ENCODE results near the gene RBP3. TPM values are rescaled to one million over a fixed set of nuclear protein-coding genes. Genes with fewer than 3 reads are reported as not detected.

Gene RBP3
- polyA plus RNA-seq, 1 donor from 2014 or later, result not detected

- no peak overlapping the region for H3K4me2 ChIP-seq (ENCODE audit: low read length)
- H3K27ac ChIP-seq (ENCODE audit: low read length), result no peak overlapping the region
- H3K27me3 ChIP-seq (ENCODE audit: insufficient read depth, low read depth, low read length), result peaks cover 14% of the 10 kb centered on the region
- no peaks in the 10 kb centered on the region for H3F3A ChIP-seq (ENCODE audit: insufficient read depth, low read length, poor library complexity, severe bottlenecking)
- no peak overlapping the region for H3K4me3 ChIP-seq (ENCODE audit: low read length)
- no peaks in the 10 kb centered on the region for H4K20me1 ChIP-seq (ENCODE audit: insufficient read depth)
- TF ChIP-seq EP300 (conservative IDR thresholded peaks at IDR 0.05; ENCODE audit: poor library complexity, severe bottlenecking) (no peak), EZH2 (IDR thresholded peaks at IDR 0.05; ENCODE audit: borderline replicate concordance, insufficient read depth, low read length, poor library complexity, severe bottlenecking) (no peak), CTCF (IDR thresholded peaks at IDR 0.05; ENCODE audit: poor library complexity, severe bottlenecking) (no peak), REST (IDR thresholded peaks at IDR 0.05; ENCODE audit: borderline replicate concordance) (no peak), SMC3 (conservative IDR thresholded peaks at IDR 0.05; ENCODE audit: poor library complexity) (no peak)
- H3K9me2 ChIP-seq (ENCODE audit: insufficient read depth, low read length), result no peaks in the 10 kb centered on the region
- no peak overlapping the region for H2AFZ ChIP-seq (ENCODE audit: low read depth, low read length)
- no peaks in the 10 kb centered on the region for H3K9me3 ChIP-seq (ENCODE audit: low read length)
- no peaks in the 10 kb centered on the region for H3K79me2 ChIP-seq (replicated peaks; ENCODE audit: insufficient read depth, low read length)
- H3K9ac ChIP-seq (ENCODE audit: low read length), result no peak overlapping the region
- no peaks in the 10 kb centered on the region for H3K36me3 ChIP-seq (ENCODE audit: insufficient read depth, low read length)
Measured at GRCh38 chr10:47305566-47305965, 42.6 kb upstream of the RBP3 start.

GRCh38 chr10:47306387-47307210, 41.6 kb upstream of the RBP3 start:
- no peaks in the 10 kb centered on the region for H3K79me2 ChIP-seq (replicated peaks; ENCODE audit: insufficient read depth, low read length)
- H3K4me3 ChIP-seq (ENCODE audit: low read length), result no peak overlapping the region
- no peaks in the 10 kb centered on the region for H3K36me3 ChIP-seq (ENCODE audit: insufficient read depth, low read length)
- TF ChIP-seq POLR2AphosphoS5 (IDR thresholded peaks at IDR 0.05) (no peak), CTCF (IDR thresholded peaks at IDR 0.05; ENCODE audit: poor library complexity, severe bottlenecking) (no peak), EZH2 (IDR thresholded peaks at IDR 0.05; ENCODE audit: borderline replicate concordance, insufficient read depth, low read length, poor library complexity, severe bottlenecking) (no peak), REST (IDR thresholded peaks at IDR 0.05; ENCODE audit: borderline replicate concordance) (no peak), SMC3 (conservative IDR thresholded peaks at IDR 0.05; ENCODE audit: poor library complexity) (no peak), MXI1 (conservative IDR thresholded peaks at IDR 0.05; ENCODE audit: poor library complexity, severe bottlenecking) (no peak)
- H3K9me2 ChIP-seq (ENCODE audit: insufficient read depth, low read length), result no peaks in the 10 kb centered on the region
- peaks cover 3% of the 10 kb centered on the region for H3K27me3 ChIP-seq (ENCODE audit: insufficient read depth, low read depth, low read length)
- no peaks in the 10 kb centered on the region for H3F3A ChIP-seq (ENCODE audit: insufficient read depth, low read length, poor library complexity, severe bottlenecking)
- H3K9ac ChIP-seq (ENCODE audit: low read length), result no peak overlapping the region
- no peaks in the 10 kb centered on the region for H4K20me1 ChIP-seq (ENCODE audit: insufficient read depth)
- H3K27ac ChIP-seq (ENCODE audit: low read length), result no peak overlapping the region
- no peak overlapping the region for H3K4me2 ChIP-seq (ENCODE audit: low read length)
- no peak overlapping the region for H2AFZ ChIP-seq (ENCODE audit: low read depth, low read length)
- no peaks in the 10 kb centered on the region for H3K9me3 ChIP-seq (ENCODE audit: low read length)

Measured in neural cell (in vitro differentiated cells).